GM13976 (cell line): Measurements from ENCODE around the gene TRPM5.

Source experiments
- DNase-seq: peaks from one replicate; pipeline ENCODE4 v3.0.0; 2012; ENCODE audit warnings: low spot score
- in situ Hi-C: fragments of 300-500 bp; cut with MboI; formaldehyde crosslinking; loops from one replicate; pipeline ENCODE4 v1.12.0; 2022; ENCODE audit warnings: low sequenced_read_pairs, mixed read lengths, inconsistent platforms; ENCODE audit not compliant: unreplicated experiment
- TF ChIP-seq, protein P1 (sequence below): IDR thresholded peaks from 2 replicates; pipeline ENCODE4 v1.5.1; 2012; ENCODE audit warnings: borderline replicate concordance, mild to moderate bottlenecking; ENCODE audit not compliant: insufficient read depth; ENCODE audit errors: extremely low read depth, missing control alignments, control extremely low read depth

Gene TRPM5

GRCh38 chr11:2436013-2436520 is 8.2 kb downstream of the TRPM5 start:
- in situ Hi-C loops: loop anchor here (10.0 kb wide), 1 partner anchor 439 kb away; no protein-coding TSS in a partner anchor
- TF ChIP-seq, protein P1, sequence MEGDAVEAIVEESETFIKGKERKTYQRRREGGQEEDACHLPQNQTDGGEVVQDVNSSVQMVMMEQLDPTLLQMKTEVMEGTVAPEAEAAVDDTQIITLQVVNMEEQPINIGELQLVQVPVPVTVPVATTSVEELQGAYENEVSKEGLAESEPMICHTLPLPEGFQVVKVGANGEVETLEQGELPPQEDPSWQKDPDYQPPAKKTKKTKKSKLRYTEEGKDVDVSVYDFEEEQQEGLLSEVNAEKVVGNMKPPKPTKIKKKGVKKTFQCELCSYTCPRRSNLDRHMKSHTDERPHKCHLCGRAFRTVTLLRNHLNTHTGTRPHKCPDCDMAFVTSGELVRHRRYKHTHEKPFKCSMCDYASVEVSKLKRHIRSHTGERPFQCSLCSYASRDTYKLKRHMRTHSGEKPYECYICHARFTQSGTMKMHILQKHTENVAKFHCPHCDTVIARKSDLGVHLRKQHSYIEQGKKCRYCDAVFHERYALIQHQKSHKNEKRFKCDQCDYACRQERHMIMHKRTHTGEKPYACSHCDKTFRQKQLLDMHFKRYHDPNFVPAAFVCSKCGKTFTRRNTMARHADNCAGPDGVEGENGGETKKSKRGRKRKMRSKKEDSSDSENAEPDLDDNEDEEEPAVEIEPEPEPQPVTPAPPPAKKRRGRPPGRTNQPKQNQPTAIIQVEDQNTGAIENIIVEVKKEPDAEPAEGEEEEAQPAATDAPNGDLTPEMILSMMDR: no peak
- DNase-seq: no peak

- in situ Hi-C loops: loop anchor here (10.0 kb wide), 1 partner anchor 439 kb away; no protein-coding TSS in a partner anchor
- no peak for DNase-seq
- TF ChIP-seq, protein P1: no peak
Observed at GRCh38 chr11:2435288-2436012, 8.9 kb downstream of the TRPM5 start.

DNA sequence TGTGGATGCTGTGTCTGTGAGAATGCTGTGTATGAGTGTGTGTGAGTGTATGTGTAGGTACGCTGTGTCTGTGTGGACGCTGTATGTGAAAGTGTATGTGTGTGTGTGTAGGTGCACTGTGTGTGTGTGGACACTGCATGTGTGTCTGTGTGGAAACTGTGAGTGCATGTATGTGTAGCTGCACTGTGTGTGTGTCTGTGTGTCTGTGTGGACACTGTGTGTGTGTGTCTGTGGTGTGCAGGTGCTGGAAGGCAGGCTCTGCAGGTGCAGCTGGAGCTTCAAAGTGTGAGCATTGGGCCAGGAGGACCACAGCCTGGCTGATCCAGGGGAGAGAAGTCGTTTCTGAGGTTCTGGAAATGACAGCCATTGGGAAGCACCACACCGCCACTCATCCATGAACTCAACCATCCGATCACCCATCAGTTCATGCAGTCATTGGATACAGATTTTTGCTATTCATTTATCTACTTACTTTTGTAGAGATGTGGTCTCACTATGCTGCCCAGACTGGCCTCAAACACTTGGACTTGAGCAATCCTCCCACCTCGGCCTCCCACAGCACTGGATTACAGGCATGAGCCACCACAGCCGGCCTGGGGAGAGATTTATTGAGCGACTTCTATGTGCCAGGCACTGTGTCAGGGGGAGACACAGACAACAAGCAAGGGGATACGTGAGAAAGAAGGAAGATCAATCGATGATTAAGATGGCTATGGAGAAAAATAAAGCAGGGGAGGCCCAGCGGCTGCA is 9.6 kb downstream of the TRPM5 start:
- in situ Hi-C loops: loop anchor here (5.0 to 10.0 kb wide), 2 partner anchors 98 to 440 kb away; no protein-coding TSS in a partner anchor
- TF ChIP-seq, protein P1: no peak
- no peak for DNase-seq

DNA sequence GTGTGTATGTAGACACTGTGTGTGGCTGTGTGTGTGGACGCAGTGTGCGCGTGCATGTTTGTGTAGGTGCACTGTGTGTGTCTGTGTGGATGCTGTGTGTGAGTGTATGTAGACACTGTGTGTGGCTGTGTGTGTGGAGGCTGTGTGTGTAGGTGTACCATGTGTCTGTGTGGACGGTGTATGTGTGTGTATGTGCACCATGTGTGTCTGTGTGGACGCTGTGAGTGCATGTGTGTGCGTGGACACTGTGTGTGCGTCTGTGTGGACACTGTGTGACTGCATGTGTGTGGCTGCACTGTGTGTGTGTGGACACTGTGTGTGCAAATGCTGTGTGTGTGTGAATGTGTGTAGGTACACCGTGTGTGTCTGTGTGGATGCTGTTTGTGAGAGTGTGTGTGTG is 10.3 kb downstream of the TRPM5 start:
- TF ChIP-seq, protein P1: no peak
- in situ Hi-C loops: loop anchor here (5.0 to 10.0 kb wide), 2 partner anchors 98 to 441 kb away; no protein-coding TSS in a partner anchor
- DNase-seq: no peak

DNA sequence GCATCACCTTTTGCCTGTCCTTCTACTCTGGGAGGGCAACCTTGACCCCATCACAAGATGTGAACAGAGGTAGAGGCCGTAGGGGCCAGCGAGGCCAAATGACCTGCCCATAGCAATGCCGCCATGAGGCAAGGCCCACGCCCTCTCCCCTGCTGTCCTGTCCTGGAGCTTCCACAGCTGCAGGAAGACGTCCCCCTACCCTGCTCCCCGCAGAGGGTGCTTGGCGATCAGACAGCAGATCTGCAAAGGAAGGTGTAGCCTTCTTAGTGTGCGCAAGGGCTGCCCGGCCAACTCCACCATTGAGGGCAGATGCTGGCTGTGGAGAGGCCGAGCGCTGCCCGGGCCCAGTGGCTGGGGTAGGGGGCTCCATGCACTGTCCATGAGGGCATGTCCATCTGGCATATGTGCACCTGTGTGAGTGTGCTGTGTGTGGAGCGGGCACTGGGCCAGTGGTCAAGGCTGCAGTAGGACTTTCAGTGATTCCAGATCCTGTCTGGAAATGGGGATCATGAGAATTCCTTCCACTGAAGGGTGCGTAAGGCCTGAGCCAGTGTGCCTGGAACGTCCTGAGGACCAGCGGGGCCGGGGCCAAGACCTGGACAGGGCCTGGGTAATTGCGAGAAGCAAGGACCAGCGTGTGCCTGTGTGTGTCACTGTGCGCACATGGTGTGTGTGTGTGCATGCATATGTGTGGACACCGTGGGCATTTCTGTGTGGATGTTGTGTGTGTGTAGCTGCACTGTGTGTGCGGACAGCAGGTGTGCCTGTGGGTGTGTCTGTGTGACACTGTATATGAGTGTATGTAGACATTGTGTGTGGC is 11.0 kb downstream of the TRPM5 start:
- in situ Hi-C loops: loop anchor here (5.0 to 10.0 kb wide), 2 partner anchors 99 to 441 kb away; no protein-coding TSS in a partner anchor
- TF ChIP-seq, protein P1: no peak
- no peak for DNase-seq
